Duodenal mucosa (tissue), 2 donors: ENCODE results near the gene MAPRE3.

Experiments used
- H3K27ac ChIP-seq: one replicate; pipeline ENCODE4 v1.7.0; 2013; ENCODE audit warnings: low read depth, low read length
- H3K27me3 ChIP-seq, 2 donors: one replicate each; pipeline ENCODE4 v1.7.0; 2013; ENCODE audit warnings: low read length in 2 of 2, control low read depth in 1 of 2; ENCODE audit not compliant: insufficient read depth in 2 of 2, control insufficient read depth in 1 of 2
- H3K36me3 ChIP-seq, 2 donors: one replicate each; pipeline ENCODE4 v1.7.0; 2013; ENCODE audit warnings: low read length in 2 of 2, control low read depth in 1 of 2; ENCODE audit not compliant: insufficient read depth in 2 of 2, control insufficient read depth in 1 of 2
- H3K4me1 ChIP-seq, 2 donors: one replicate each; pipeline ENCODE4 v1.7.0; 2013; ENCODE audit warnings: low read length in 2 of 2, control low read depth in 1 of 2; ENCODE audit not compliant: insufficient read depth in 2 of 2, control insufficient read depth in 1 of 2
- H3K4me3 ChIP-seq, 2 donors: one replicate each; pipeline ENCODE4 v1.7.0; 2013; ENCODE audit warnings: low read length in 2 of 2, low read depth in 1 of 2
- H3K9ac ChIP-seq, 2 donors: one replicate each; pipeline ENCODE4 v1.7.0; 2013; ENCODE audit warnings: low read length in 2 of 2, low read depth in 1 of 2
- H3K9me3 ChIP-seq, 2 donors: one replicate each; pipeline ENCODE4 v1.7.0; 2013; ENCODE audit warnings: low read length in 2 of 2, control low read depth in 1 of 2; ENCODE audit not compliant: control insufficient read depth in 1 of 2

MAPRE3 gene

GRCh38 chr2:26948800-26949199, 21.6 kb upstream of the MAPRE3 start:
- no peak overlapping the region for H3K4me3 ChIP-seq
- H3K9me3 ChIP-seq = no peaks in the 10 kb centered on the region
- H3K4me1 ChIP-seq = no peaks in the 10 kb centered on the region
- H3K27me3 ChIP-seq = peaks cover under 1 to 9% of the 10 kb centered on the region in 2 donors
- no peaks in the 10 kb centered on the region for H3K36me3 ChIP-seq
- no peak overlapping the region for H3K9ac ChIP-seq
- H3K27ac ChIP-seq = no peak overlapping the region

GRCh38 chr2:26950246-26950645, 20.2 kb upstream of the MAPRE3 start:
- Histone ChIP-seq H3K27me3 (peaks cover 4 to 12% of the 10 kb centered on the region in 2 donors), H3K4me1 (no peaks in the 10 kb centered on the region), H3K4me3 (no peak overlapping the region), H3K27ac (no peak overlapping the region), H3K36me3 (no peaks in the 10 kb centered on the region), H3K9ac (no peak overlapping the region), H3K9me3 (no peaks in the 10 kb centered on the region)

DNA sequence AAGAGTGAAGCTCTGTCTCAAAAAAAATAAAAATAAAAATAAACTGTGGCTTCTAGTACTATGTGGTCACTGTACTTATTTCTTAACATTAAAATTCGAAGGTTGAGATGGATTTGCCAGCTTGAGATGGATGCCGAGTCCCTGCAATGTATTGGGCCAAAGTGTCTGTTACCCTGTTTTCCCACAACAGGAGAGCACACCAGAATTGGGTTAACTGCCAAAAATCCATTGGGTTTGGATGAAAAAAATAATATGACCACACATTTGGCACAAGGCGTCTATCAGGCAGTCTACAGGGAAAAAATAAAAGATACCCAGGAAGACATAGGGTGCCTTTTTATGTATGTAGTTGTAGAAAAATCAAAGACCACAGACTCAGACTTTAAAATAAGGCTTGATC, 19.2 kb upstream of the MAPRE3 start:
- H3K27me3 ChIP-seq = peaks cover 4 to 5% of the 10 kb centered on the region in 2 donors

GRCh38 chr2:26952374-26952773, 18.1 kb upstream of the MAPRE3 start:
- H3K4me3 ChIP-seq = no peak overlapping the region
- no peaks in the 10 kb centered on the region for H3K9me3 ChIP-seq
- H3K9ac ChIP-seq = no peak overlapping the region
- H3K4me1 ChIP-seq = no peaks in the 10 kb centered on the region
- no peaks in the 10 kb centered on the region for H3K36me3 ChIP-seq
- no peak overlapping the region for H3K27ac ChIP-seq
- H3K27me3 ChIP-seq = peaks cover 5 to 10% of the 10 kb centered on the region in 2 donors

More for the DNA sequence above, 19.2 kb upstream of the MAPRE3 start:
- Histone ChIP-seq H3K4me3 (no peak overlapping the region), H3K9me3 (no peaks in the 10 kb centered on the region), H3K27ac (no peak overlapping the region), H3K36me3 (no peaks in the 10 kb centered on the region), H3K9ac (no peak overlapping the region), H3K4me1 (no peaks in the 10 kb centered on the region)

GRCh38 chr2:26954135-26954534, 16.3 kb upstream of the MAPRE3 start:
- Histone ChIP-seq H3K27me3 (peaks cover 10 to 15% of the 10 kb centered on the region in 2 donors), H3K36me3 (no peaks in the 10 kb centered on the region), H3K4me3 (no peak overlapping the region), H3K9me3 (no peaks in the 10 kb centered on the region), H3K9ac (no peak overlapping the region), H3K27ac (no peak overlapping the region), H3K4me1 (no peaks in the 10 kb centered on the region)

DNA sequence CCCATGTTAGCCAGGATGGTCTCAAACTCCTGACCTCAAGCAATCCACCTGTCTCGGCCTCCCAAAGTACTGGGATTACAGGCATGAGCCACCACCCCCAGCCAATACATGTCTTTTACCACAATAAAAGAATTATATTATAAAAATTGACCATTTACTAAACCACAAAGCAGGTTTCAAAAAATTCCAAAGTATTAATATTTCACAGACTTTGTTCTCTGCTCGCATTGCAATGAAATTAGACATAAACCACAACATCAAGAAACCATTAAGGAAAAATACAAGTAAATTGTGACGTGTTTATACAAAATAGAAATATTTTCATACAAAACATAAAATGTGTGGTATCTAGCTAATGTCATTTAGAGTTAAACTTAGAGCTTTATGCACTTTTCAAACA, 13.4 kb upstream of the MAPRE3 start:
- H3K4me1 ChIP-seq = no peaks in the 10 kb centered on the region
- H3K27ac ChIP-seq = no peak overlapping the region
- H3K9me3 ChIP-seq = no peaks in the 10 kb centered on the region
- H3K27me3 ChIP-seq = peaks cover 10 to 15% of the 10 kb centered on the region in 2 donors
- H3K9ac ChIP-seq = no peak overlapping the region
- no peak overlapping the region for H3K4me3 ChIP-seq
- no peaks in the 10 kb centered on the region for H3K36me3 ChIP-seq

GRCh38 chr2:26957534-26957933, 12.9 kb upstream of the MAPRE3 start:
- no peak overlapping the region for H3K4me3 ChIP-seq
- H3K36me3 ChIP-seq = no peaks in the 10 kb centered on the region
- H3K9me3 ChIP-seq = no peaks in the 10 kb centered on the region
- H3K4me1 ChIP-seq = no peaks in the 10 kb centered on the region
- no peak overlapping the region for H3K9ac ChIP-seq
- H3K27me3 ChIP-seq = peaks cover 10 to 15% of the 10 kb centered on the region in 2 donors
- H3K27ac ChIP-seq = no peak overlapping the region

GRCh38 chr2:26959331-26959730, 11.1 kb upstream of the MAPRE3 start:
- H3K4me1 ChIP-seq = peaks cover 0 to under 1% of the 10 kb centered on the region in 2 donors
- H3K4me3 ChIP-seq = no peak overlapping the region
- peaks cover 4 to 11% of the 10 kb centered on the region in 2 donors for H3K27me3 ChIP-seq
- no peak overlapping the region for H3K27ac ChIP-seq
- no peak overlapping the region for H3K9ac ChIP-seq
- no peaks in the 10 kb centered on the region for H3K36me3 ChIP-seq
- H3K9me3 ChIP-seq = no peaks in the 10 kb centered on the region

DNA sequence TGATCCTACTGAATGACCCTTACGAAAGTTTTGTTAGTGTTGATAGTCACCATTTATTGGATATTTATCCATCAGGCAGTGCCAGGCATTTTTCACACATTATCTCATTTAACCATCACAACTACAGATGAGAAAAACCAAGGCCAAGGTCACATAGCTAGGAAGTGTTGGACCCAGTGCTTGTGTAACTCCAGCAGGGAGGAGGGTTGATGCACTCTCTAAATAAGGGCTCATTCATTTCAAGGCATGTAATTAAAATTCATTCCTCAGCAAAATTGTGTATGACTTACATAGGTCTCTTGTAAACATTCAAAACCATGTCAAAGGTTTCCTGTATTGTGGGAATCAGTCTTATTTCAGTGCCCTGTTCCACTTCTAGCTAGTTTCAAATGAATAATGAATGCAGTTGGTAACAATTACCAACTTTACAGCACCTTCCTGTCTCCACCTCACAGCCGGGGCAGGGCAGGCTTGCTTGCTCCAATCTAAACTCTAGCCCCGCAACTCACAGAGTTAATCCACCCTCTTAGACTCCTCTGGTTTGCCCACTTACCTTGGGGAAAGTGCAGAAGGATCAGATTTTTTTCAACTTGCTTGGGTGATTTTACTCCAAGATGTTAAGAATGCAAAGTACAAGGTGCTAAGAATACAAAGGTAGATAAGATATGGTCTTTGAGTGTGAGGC, 5.8 kb upstream of the MAPRE3 start:
- H3K36me3 ChIP-seq = no peaks in the 10 kb centered on the region
- no peak overlapping the region for H3K9ac ChIP-seq
- peaks cover 5 to 8% of the 10 kb centered on the region in 2 donors for H3K27me3 ChIP-seq
- H3K4me3 ChIP-seq = no peak overlapping the region
- H3K4me1 ChIP-seq = peaks cover 0 to 6% of the 10 kb centered on the region in 2 donors
- no peaks in the 10 kb centered on the region for H3K9me3 ChIP-seq
- H3K27ac ChIP-seq = no peak overlapping the region

GRCh38 chr2:26968001-26968400, 2.4 kb upstream of the MAPRE3 start:
- Histone ChIP-seq H3K4me3 (no peak overlapping the region), H3K9me3 (no peaks in the 10 kb centered on the region), H3K4me1 (peaks cover 10% of the 10 kb centered on the region in 2 donors), H3K9ac (no peak overlapping the region), H3K27me3 (peaks cover 8% of the 10 kb centered on the region in 2 donors), H3K36me3 (no peaks in the 10 kb centered on the region), H3K27ac (no peak overlapping the region)
